Measurements from ENCODE around the gene COL16A1. TPM values are rescaled to one million over a fixed set of nuclear protein-coding genes. Genes with fewer than 3 reads are reported as not detected.

The COL16A1 gene
- 4.6 and 53.5 TPM in 2 replicates for total RNA-seq (ENCODE audit: low replicate concordance)
- long read RNA-seq, partial matches to known transcripts = 1 of 1 reads
- long read RNA-seq, other reads (novel, unspliced or antisense) = 0 of 1 reads

GRCh38 chr1:31703431-31704270 lies at the start of gene COL16A1:
COL16A1 (minus strand) TSS chr1:31704017; CDS start chr1:31702193, 1,824 bp downstream.
- no peak for TF ChIP-seq CTCF (conservative IDR thresholded peaks at IDR 0.05)
- Mint-ChIP-seq H3K9me3 (no peaks in the 10 kb centered on the region), H3K36me3 (no peaks in the 10 kb centered on the region), H3K27me3 (peaks cover 25% of the 10 kb centered on the region), H3K4me3 (peak within 1 kb of the TSS; percentile 77), H3K4me1 (ENCODE audit: unreplicated experiment) (peaks cover 70% of the 10 kb centered on the region), H3K27ac (peak within 1 kb of the TSS; percentile 20)
- no peak for DNase-seq (ENCODE audit: extremely low spot score, unreplicated experiment)

- no peaks in the 10 kb centered on the region for H3K36me3 Mint-ChIP-seq
- peaks cover 36% of the 10 kb centered on the region for H3K4me1 Mint-ChIP-seq (ENCODE audit: unreplicated experiment)
- TF ChIP-seq CTCF (conservative IDR thresholded peaks at IDR 0.05) = no peak
- no peak overlapping the region for H3K4me3 Mint-ChIP-seq
- no peak for DNase-seq (ENCODE audit: extremely low spot score, unreplicated experiment)
- no peaks in the 10 kb centered on the region for H3K9me3 Mint-ChIP-seq
- H3K27ac Mint-ChIP-seq = no peak overlapping the region
- peaks cover 19% of the 10 kb centered on the region for H3K27me3 Mint-ChIP-seq
Observed at GRCh38 chr1:31752952-31753475, 49.2 kb upstream of the COL16A1 start.

- TF ChIP-seq CTCF (conservative IDR thresholded peaks at IDR 0.05) = no peak
- H3K4me1 Mint-ChIP-seq (ENCODE audit: unreplicated experiment) = peaks cover 42% of the 10 kb centered on the region
- H3K9me3 Mint-ChIP-seq = no peaks in the 10 kb centered on the region
- H3K4me3 Mint-ChIP-seq = no peak overlapping the region
- H3K27me3 Mint-ChIP-seq = peaks cover 20% of the 10 kb centered on the region
- H3K36me3 Mint-ChIP-seq = no peaks in the 10 kb centered on the region
- H3K27ac Mint-ChIP-seq = no peak overlapping the region
- DNase-seq (ENCODE audit: extremely low spot score, unreplicated experiment) = no peak
Observed at GRCh38 chr1:31752258-31752657, 48.4 kb upstream of the COL16A1 start.

DNA sequence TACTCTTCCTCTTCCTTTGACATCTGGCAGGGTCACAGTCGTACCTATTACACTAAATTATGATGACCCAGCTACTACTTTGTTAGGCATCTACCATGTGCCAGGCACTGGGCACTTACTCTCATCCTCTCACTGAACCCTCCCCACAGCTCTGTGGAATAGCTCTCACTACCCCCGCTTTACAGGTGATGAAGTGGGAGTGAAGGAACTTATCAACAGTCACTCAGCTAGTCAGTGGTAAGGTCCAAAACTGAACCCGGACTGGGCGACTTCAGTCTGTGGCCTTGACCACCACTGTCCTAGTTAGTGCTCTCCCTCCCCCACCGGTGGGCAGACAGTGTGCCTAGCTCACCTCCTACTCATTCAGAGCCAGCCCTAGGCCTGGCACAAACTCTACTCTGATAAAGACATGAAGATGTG lies 48.0 kb upstream of the COL16A1 start:
- peaks cover 22% of the 10 kb centered on the region for H3K27me3 Mint-ChIP-seq
- no peaks in the 10 kb centered on the region for H3K9me3 Mint-ChIP-seq
- H3K4me1 Mint-ChIP-seq (ENCODE audit: unreplicated experiment) = peaks cover 46% of the 10 kb centered on the region
- no peaks in the 10 kb centered on the region for H3K36me3 Mint-ChIP-seq
- H3K27ac Mint-ChIP-seq = no peak overlapping the region
- no peak for DNase-seq (ENCODE audit: extremely low spot score, unreplicated experiment)
- TF ChIP-seq CTCF (conservative IDR thresholded peaks at IDR 0.05) = no peak
- no peak overlapping the region for H3K4me3 Mint-ChIP-seq

DNA sequence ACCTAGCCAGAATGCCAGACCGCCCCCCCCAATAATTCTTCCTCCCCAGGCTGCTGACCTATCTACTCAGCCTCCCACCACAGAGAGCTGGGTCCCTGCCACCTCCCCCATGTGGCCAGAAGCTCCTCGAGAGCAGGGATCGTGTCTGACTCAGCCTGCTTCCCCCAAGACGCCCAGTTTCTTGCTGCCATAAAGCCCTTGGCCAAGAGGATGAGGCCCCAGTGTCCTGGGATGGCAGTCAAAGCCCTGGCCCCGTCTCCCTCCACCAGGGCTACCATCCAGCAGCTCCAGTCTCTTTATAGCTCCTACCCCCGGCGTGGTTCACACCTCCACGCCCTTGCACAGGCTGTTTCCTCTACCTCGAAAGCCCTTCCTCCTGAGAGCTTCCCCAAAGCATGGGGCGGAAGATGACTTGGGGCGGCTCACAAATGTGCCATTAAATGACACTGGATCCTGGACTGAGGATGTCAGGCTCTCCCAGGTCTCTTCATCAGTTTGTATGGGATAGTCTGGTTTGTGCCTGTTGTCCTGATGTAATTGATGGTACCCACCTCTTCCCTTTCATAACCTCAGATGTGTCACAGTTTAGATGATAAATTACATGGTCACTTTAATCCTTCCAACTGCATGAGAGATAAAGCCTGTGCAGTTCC lies 47.2 kb upstream of the COL16A1 start:
- peaks cover 55% of the 10 kb centered on the region for H3K4me1 Mint-ChIP-seq (ENCODE audit: unreplicated experiment)

More for the DNA sequence above, 47.2 kb upstream of the COL16A1 start:
- no peak for DNase-seq (ENCODE audit: extremely low spot score, unreplicated experiment)
- H3K4me3 Mint-ChIP-seq = no peak overlapping the region
- no peak overlapping the region for H3K27ac Mint-ChIP-seq
- no peaks in the 10 kb centered on the region for H3K9me3 Mint-ChIP-seq
- no peaks in the 10 kb centered on the region for H3K36me3 Mint-ChIP-seq
- TF ChIP-seq CTCF (conservative IDR thresholded peaks at IDR 0.05) = no peak
- peaks cover 25% of the 10 kb centered on the region for H3K27me3 Mint-ChIP-seq
